H9 (cell line): ENCODE measurements around the gene MRPS23. TPM values are rescaled to one million over a fixed set of nuclear protein-coding genes. Genes with fewer than 3 reads are reported as not detected.

Experiments used
- DNase-seq: peaks from one replicate; pipeline ENCODE4 v3.0.0-alpha.2; 2017
- H2AFZ ChIP-seq: one replicate; pipeline ENCODE4 v1.6.1; 2013; ENCODE audit warnings: mild to moderate bottlenecking, low read length, control low read depth, moderate library complexity
- H2AK5ac ChIP-seq: 2 replicates; pipeline ENCODE4 v1.6.1; 2013; ENCODE audit warnings: low read length, control low read depth, mixed read lengths; ENCODE audit not compliant: insufficient read length
- H2BK120ac ChIP-seq: one replicate; pipeline ENCODE4 v1.6.1; 2013; ENCODE audit warnings: low read depth, mild to moderate bottlenecking, low read length, control low read depth, inconsistent platforms; ENCODE audit not compliant: poor library complexity, severe bottlenecking
- H2BK12ac ChIP-seq: 2 replicates; pipeline ENCODE4 v1.6.1; 2013; ENCODE audit warnings: low read length, control low read depth, mixed read lengths, low read depth; ENCODE audit not compliant: insufficient read length
- H2BK15ac ChIP-seq: 2 replicates; pipeline ENCODE4 v1.6.1; 2013; ENCODE audit warnings: low read depth, low read length, control low read depth
- H2BK20ac ChIP-seq: one replicate; pipeline ENCODE4 v1.6.1; 2013; ENCODE audit warnings: low read depth, mild to moderate bottlenecking, low read length, control low read depth, inconsistent platforms; ENCODE audit not compliant: poor library complexity, severe bottlenecking
- H2BK5ac ChIP-seq: 2 replicates; pipeline ENCODE4 v1.6.1; 2013; ENCODE audit warnings: low read length, control low read depth, mixed read lengths; ENCODE audit not compliant: insufficient read length
- H3K14ac ChIP-seq: 2 replicates; pipeline ENCODE4 v1.6.1; 2013; ENCODE audit warnings: low read length, control low read depth; ENCODE audit not compliant: insufficient read depth
- H3K18ac ChIP-seq: 2 replicates; pipeline ENCODE4 v1.6.1; 2013; ENCODE audit warnings: low read depth, mild to moderate bottlenecking, mixed read lengths, low read length, control low read depth; ENCODE audit not compliant: insufficient read length
- H3K23ac ChIP-seq: 2 replicates; pipeline ENCODE4 v1.6.1; 2013; ENCODE audit warnings: low read length, control low read depth, mixed read lengths, low read depth; ENCODE audit not compliant: insufficient read length
- H3K23me2 ChIP-seq: 2 replicates; pipeline ENCODE4 v1.6.1; 2013; ENCODE audit warnings: low read depth, mild to moderate bottlenecking, mixed read lengths, low read length, control low read depth; ENCODE audit not compliant: insufficient read length, poor library complexity, severe bottlenecking
- H3K27ac ChIP-seq: 2 replicates; pipeline ENCODE4 v1.5.1; 2013; ENCODE audit warnings: low read length, control low read depth, mixed read lengths, low read depth; ENCODE audit not compliant: insufficient read length
- H3K27me3 ChIP-seq: 2 replicates; pipeline ENCODE4 v1.6.1; 2013; ENCODE audit warnings: low read length, control low read depth, inconsistent platforms; ENCODE audit not compliant: insufficient read depth
- H3K4ac ChIP-seq: 2 replicates; pipeline ENCODE4 v1.6.1; 2013; ENCODE audit warnings: low read depth, mild to moderate bottlenecking, control low read depth, inconsistent platforms, low read length, moderate library complexity
- H3K4me1 ChIP-seq: 2 replicates; pipeline ENCODE4 v1.6.1; 2013; ENCODE audit warnings: low read length, control low read depth, inconsistent platforms; ENCODE audit not compliant: insufficient read depth
- H3K4me2 ChIP-seq: 2 replicates; pipeline ENCODE4 v1.6.1; 2013; ENCODE audit warnings: low read length, control low read depth, mixed read lengths; ENCODE audit not compliant: insufficient read length, insufficient read depth
- H3K56ac ChIP-seq: 2 replicates; pipeline ENCODE4 v1.6.1; 2013; ENCODE audit warnings: low read depth, mild to moderate bottlenecking, mixed read lengths, low read length, control low read depth; ENCODE audit not compliant: insufficient read length
- H3K79me1 ChIP-seq: 2 replicates; pipeline ENCODE4 v1.6.1; 2013; ENCODE audit warnings: low read depth, mild to moderate bottlenecking, moderate library complexity, low read length, control low read depth, inconsistent platforms; ENCODE audit not compliant: insufficient read depth, poor library complexity, severe bottlenecking
- H3K79me2 ChIP-seq: 2 replicates; pipeline ENCODE4 v1.6.1; 2013; ENCODE audit warnings: low read length, control low read depth, inconsistent platforms; ENCODE audit not compliant: insufficient read depth
- H3K9ac ChIP-seq: 2 replicates; pipeline ENCODE4 v1.6.1; 2013; ENCODE audit warnings: low read length, control low read depth, mixed read lengths; ENCODE audit not compliant: insufficient read length; ENCODE audit errors: extremely low read depth
- H3K9me3 ChIP-seq: one replicate; pipeline ENCODE4 v1.6.1; 2013; ENCODE audit warnings: low read depth, low read length, inconsistent platforms; ENCODE audit not compliant: control insufficient read depth
- H3T11ph ChIP-seq: one replicate; pipeline ENCODE4 v1.6.1; 2013; ENCODE audit warnings: mild to moderate bottlenecking, low read length, control low read depth, inconsistent platforms
- H4K20me1 ChIP-seq: one replicate; pipeline ENCODE4 v1.6.1; 2013; ENCODE audit not compliant: control insufficient read depth, insufficient read length, insufficient read depth
- H4K5ac ChIP-seq: 2 replicates; pipeline ENCODE4 v1.6.1; 2013; ENCODE audit warnings: low read depth, mild to moderate bottlenecking, mixed read lengths, low read length, control low read depth; ENCODE audit not compliant: insufficient read length
- H4K8ac ChIP-seq: replicated peaks from 2 replicates; pipeline ENCODE4 v1.6.1; 2013; ENCODE audit warnings: low read length, control low read depth, mixed read lengths, low read depth; ENCODE audit not compliant: insufficient read length
- H4K91ac ChIP-seq: 2 replicates; pipeline ENCODE4 v1.6.1; 2013; ENCODE audit warnings: low read depth, mild to moderate bottlenecking, moderate library complexity, mixed read lengths, low read length, control low read depth; ENCODE audit not compliant: insufficient read length
- H3K27ac Mint-ChIP-seq, 3 experiments: 2 replicates in 2 of 3; 3 replicates in 1 of 3; pipeline ENCODE4 v1.8.0; 2020 to 2021; ENCODE audit warnings: mixed read lengths in 3 of 3, mild to moderate bottlenecking in 1 of 3, moderate library complexity in 1 of 3
- H3K27me3 Mint-ChIP-seq: 2 replicates; pipeline ENCODE4 v1.8.0; 2021; ENCODE audit warnings: low read depth, mild to moderate bottlenecking, moderate library complexity, mixed read lengths
- H3K36me3 Mint-ChIP-seq, 3 experiments: 2 replicates in 2 of 3; 3 replicates in 1 of 3; pipeline ENCODE4 v1.8.0; 2020 to 2021; ENCODE audit warnings: low read depth in 3 of 3, mixed read lengths in 3 of 3; ENCODE audit not compliant: insufficient read depth in 1 of 3
- H3K4me1 Mint-ChIP-seq, 2 experiments: 2 replicates each; pipeline ENCODE4 v1.8.0; 2020; ENCODE audit warnings: mixed read lengths in 2 of 2
- H3K4me3 Mint-ChIP-seq, 2 experiments: 2 replicates in 1 of 2; 3 replicates in 1 of 2; pipeline ENCODE4 v1.8.0; 2020 to 2021; ENCODE audit warnings: mild to moderate bottlenecking in 2 of 2, mixed read lengths in 2 of 2, moderate library complexity in 1 of 2
- H3K9me3 Mint-ChIP-seq, 2 experiments: 2 replicates in 1 of 2; 3 replicates in 1 of 2; pipeline ENCODE4 v1.8.0; 2020; ENCODE audit warnings: mild to moderate bottlenecking in 2 of 2, mixed read lengths in 2 of 2, moderate library complexity in 1 of 2
- WGBS: extraction: QIAGEN DNeasy Blood & Tissue Kit; methylation state at CpG from one replicate; pipeline ENCODE4 v1.1.7; 2013; ENCODE audit warnings: missing lambda C conversion rate, low lambda C conversion rate, mixed read lengths; ENCODE audit not compliant: insufficient read length; ENCODE audit errors: extremely low coverage; 5-methylcytosine and 5-hydroxymethylcytosine counted together
- total RNA-seq: library from RNA; stranded (reverse); gene quantifications from 2 replicates; pipeline ENCODE4 v1.2.1, GENCODE V29; 2021
- TF ChIP-seq, protein P1 (sequence below): fragments of 200-600 bp; sonication (generic); conservative IDR thresholded peaks from 3 replicates; pipeline ENCODE4 v1.8.0; 2021; ENCODE audit warnings: antibody characterized with exemption, mild to moderate bottlenecking

Gene MRPS23
- total RNA-seq, 1 experiment from 2014 or later: 62.0 TPM

DNA sequence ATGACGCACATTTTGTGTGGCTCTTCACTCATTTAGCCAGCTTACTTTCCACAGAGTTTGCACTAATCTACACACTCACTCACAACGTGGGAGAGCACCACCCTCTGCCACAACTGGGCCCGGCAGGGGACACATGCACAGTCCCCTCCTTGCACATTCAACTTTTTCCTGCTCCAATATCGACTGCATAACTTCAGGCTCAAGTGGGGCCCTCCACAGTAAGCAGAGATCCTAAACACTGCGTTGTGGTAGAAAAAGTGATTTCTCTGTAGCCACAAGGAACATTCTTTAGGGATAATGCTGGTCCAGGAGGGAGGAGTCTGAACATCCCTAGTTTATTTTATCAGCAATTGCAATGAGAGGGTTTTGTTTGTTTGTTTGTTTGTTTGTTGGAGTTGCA, 40.0 kb downstream of the MRPS23 start:
- Histone ChIP-seq H3K18ac (no peak overlapping the region), H4K20me1 (no peaks in the 10 kb centered on the region), H3K27ac (no peak overlapping the region), H4K91ac (no peak overlapping the region), H2BK120ac (no peak overlapping the region), H3K79me1 (no peaks in the 10 kb centered on the region), H2BK20ac (no peak overlapping the region), H3K9me3 (no peaks in the 10 kb centered on the region), H2AK5ac (no peak overlapping the region), H4K8ac (no peak overlapping the region), H3K23me2 (no peaks in the 10 kb centered on the region), H3K14ac (no peak overlapping the region), H2BK12ac (no peak overlapping the region), H3K9ac (no peak overlapping the region), H2BK5ac (no peak overlapping the region), H3K4me2 (no peak overlapping the region), H3K79me2 (no peaks in the 10 kb centered on the region), H3K27me3 (no peaks in the 10 kb centered on the region), H3K23ac (no peak overlapping the region), H3K4ac (no peak overlapping the region), H3K4me1 (no peaks in the 10 kb centered on the region), H4K5ac (no peak overlapping the region), H2AFZ (no peak overlapping the region), H2BK15ac (no peak overlapping the region), H3K56ac (no peak overlapping the region), H3T11ph (no peak overlapping the region)
- WGBS: no CpG with 5 or more reads among the region's 5 CpGs
- Mint-ChIP-seq H3K27ac (no peak overlapping the region), H3K9me3 (no peaks in the 10 kb centered on the region), H3K4me3 (no peak overlapping the region), H3K4me1 (peaks cover 5 to 18% of the 10 kb centered on the region in 2 experiments; a peak in 3 of 4 replicates), H3K27me3 (peaks cover 33% of the 10 kb centered on the region), H3K36me3 (no peaks in the 10 kb centered on the region)
- peak; percentile 10 for DNase-seq
- TF ChIP-seq, protein P1, sequence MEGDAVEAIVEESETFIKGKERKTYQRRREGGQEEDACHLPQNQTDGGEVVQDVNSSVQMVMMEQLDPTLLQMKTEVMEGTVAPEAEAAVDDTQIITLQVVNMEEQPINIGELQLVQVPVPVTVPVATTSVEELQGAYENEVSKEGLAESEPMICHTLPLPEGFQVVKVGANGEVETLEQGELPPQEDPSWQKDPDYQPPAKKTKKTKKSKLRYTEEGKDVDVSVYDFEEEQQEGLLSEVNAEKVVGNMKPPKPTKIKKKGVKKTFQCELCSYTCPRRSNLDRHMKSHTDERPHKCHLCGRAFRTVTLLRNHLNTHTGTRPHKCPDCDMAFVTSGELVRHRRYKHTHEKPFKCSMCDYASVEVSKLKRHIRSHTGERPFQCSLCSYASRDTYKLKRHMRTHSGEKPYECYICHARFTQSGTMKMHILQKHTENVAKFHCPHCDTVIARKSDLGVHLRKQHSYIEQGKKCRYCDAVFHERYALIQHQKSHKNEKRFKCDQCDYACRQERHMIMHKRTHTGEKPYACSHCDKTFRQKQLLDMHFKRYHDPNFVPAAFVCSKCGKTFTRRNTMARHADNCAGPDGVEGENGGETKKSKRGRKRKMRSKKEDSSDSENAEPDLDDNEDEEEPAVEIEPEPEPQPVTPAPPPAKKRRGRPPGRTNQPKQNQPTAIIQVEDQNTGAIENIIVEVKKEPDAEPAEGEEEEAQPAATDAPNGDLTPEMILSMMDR: no peak
